SK-N-SH (cell line): ENCODE results near the gene BPIFB1.

Source experiments
- CHD2 ChIP-seq: fragments of 150-350 bp; IDR thresholded peaks from 2 replicates; pipeline ENCODE4 v1.6.1; 2018; ENCODE audit warnings: low read length; ENCODE audit not compliant: partially characterized antibody
- ELF1 ChIP-seq: IDR thresholded peaks from 2 replicates; pipeline ENCODE4 v1.4.0; 2012
- EZH2phosphoT487 ChIP-seq: fragments of 200-600 bp; sonication (generic); IDR thresholded peaks from 2 replicates; pipeline ENCODE4 v1.6.1; 2017; ENCODE audit warnings: low read depth, mixed run types, mild to moderate bottlenecking, antibody characterized with exemption, moderate library complexity, borderline replicate concordance
- NFIC ChIP-seq: IDR thresholded peaks from 2 replicates; pipeline ENCODE4 v1.4.0; 2012; ENCODE audit warnings: borderline replicate concordance
- NRF1 ChIP-seq: IDR thresholded peaks from 2 replicates; pipeline ENCODE4 v1.6.1; 2012; ENCODE audit warnings: low read depth, mild to moderate bottlenecking, low read length
- RCOR1 ChIP-seq: fragments of 150-350 bp; IDR thresholded peaks from 2 replicates; pipeline ENCODE4 v1.6.1; 2017; ENCODE audit warnings: antibody characterized with exemption, low read length
- RFX5 ChIP-seq: IDR thresholded peaks from 2 replicates; pipeline ENCODE4 v1.6.1; 2012; ENCODE audit warnings: mild to moderate bottlenecking, improper control_type of control experiment, low read length
- SMC3 ChIP-seq: IDR thresholded peaks from 2 replicates; pipeline ENCODE4 v1.6.1; 2012; ENCODE audit warnings: low read depth, low read length, improper control_type of control experiment
- TEAD4 ChIP-seq: IDR thresholded peaks from 2 replicates; pipeline ENCODE4 v1.4.0; 2012; ENCODE audit warnings: mild to moderate bottlenecking, borderline replicate concordance; ENCODE audit not compliant: insufficient read depth
- TF ChIP-seq, protein P1 (sequence below): fragments of 200-600 bp; sonication (generic); IDR thresholded peaks from 2 replicates; pipeline ENCODE4 v1.6.1; 2017; ENCODE audit warnings: antibody characterized with exemption, mild to moderate bottlenecking, moderate library complexity
- TF ChIP-seq, protein P2 (sequence below): IDR thresholded peaks from 2 replicates; pipeline ENCODE4; 2012
- TF ChIP-seq, protein P3 (sequence below): IDR thresholded peaks from 2 replicates; pipeline ENCODE4 v1.6.1; 2012; ENCODE audit warnings: mild to moderate bottlenecking, low read depth, low read length, moderate library complexity
- TF ChIP-seq, protein P4 (sequence below): IDR thresholded peaks from 2 replicates; pipeline ENCODE4 v1.4.0; 2012; ENCODE audit warnings: low read depth, borderline replicate concordance

DNA sequence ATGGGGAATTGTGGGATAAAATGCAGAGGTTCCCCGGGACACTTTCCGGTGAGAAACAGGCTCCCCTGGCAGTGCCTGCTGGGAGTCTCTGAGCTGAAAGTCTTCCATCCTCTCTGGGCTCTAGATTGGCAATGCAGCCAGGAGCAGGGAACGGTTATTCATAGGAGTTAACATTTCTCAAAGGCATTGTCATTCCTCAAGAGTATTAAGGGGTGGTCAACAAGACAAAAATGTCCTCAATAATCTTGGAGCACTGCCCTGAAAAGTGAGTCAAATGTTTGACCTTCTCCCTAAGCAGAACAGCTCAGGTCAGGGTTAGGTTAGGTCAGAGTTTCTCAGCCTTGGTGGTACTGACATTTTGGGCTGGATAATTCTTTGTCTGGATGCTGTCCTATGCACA lies 13.2 kb downstream of the BPIFB1 start:
- TF ChIP-seq ELF1: no peak
- TF ChIP-seq NFIC: no peak
- TF ChIP-seq, protein P1, sequence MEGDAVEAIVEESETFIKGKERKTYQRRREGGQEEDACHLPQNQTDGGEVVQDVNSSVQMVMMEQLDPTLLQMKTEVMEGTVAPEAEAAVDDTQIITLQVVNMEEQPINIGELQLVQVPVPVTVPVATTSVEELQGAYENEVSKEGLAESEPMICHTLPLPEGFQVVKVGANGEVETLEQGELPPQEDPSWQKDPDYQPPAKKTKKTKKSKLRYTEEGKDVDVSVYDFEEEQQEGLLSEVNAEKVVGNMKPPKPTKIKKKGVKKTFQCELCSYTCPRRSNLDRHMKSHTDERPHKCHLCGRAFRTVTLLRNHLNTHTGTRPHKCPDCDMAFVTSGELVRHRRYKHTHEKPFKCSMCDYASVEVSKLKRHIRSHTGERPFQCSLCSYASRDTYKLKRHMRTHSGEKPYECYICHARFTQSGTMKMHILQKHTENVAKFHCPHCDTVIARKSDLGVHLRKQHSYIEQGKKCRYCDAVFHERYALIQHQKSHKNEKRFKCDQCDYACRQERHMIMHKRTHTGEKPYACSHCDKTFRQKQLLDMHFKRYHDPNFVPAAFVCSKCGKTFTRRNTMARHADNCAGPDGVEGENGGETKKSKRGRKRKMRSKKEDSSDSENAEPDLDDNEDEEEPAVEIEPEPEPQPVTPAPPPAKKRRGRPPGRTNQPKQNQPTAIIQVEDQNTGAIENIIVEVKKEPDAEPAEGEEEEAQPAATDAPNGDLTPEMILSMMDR: no peak
- no peak for TF ChIP-seq EZH2phosphoT487
- TF ChIP-seq SMC3: no peak
- no peak for TF ChIP-seq CHD2
- TF ChIP-seq, protein P2, sequence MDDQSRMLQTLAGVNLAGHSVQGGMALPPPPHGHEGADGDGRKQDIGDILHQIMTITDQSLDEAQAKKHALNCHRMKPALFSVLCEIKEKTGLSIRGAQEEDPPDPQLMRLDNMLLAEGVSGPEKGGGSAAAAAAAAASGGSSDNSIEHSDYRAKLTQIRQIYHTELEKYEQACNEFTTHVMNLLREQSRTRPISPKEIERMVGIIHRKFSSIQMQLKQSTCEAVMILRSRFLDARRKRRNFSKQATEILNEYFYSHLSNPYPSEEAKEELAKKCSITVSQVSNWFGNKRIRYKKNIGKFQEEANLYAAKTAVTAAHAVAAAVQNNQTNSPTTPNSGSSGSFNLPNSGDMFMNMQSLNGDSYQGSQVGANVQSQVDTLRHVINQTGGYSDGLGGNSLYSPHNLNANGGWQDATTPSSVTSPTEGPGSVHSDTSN: no peak
- TF ChIP-seq RFX5: no peak
- TF ChIP-seq TEAD4: no peak
- TF ChIP-seq RCOR1: no peak
- TF ChIP-seq, protein P3, sequence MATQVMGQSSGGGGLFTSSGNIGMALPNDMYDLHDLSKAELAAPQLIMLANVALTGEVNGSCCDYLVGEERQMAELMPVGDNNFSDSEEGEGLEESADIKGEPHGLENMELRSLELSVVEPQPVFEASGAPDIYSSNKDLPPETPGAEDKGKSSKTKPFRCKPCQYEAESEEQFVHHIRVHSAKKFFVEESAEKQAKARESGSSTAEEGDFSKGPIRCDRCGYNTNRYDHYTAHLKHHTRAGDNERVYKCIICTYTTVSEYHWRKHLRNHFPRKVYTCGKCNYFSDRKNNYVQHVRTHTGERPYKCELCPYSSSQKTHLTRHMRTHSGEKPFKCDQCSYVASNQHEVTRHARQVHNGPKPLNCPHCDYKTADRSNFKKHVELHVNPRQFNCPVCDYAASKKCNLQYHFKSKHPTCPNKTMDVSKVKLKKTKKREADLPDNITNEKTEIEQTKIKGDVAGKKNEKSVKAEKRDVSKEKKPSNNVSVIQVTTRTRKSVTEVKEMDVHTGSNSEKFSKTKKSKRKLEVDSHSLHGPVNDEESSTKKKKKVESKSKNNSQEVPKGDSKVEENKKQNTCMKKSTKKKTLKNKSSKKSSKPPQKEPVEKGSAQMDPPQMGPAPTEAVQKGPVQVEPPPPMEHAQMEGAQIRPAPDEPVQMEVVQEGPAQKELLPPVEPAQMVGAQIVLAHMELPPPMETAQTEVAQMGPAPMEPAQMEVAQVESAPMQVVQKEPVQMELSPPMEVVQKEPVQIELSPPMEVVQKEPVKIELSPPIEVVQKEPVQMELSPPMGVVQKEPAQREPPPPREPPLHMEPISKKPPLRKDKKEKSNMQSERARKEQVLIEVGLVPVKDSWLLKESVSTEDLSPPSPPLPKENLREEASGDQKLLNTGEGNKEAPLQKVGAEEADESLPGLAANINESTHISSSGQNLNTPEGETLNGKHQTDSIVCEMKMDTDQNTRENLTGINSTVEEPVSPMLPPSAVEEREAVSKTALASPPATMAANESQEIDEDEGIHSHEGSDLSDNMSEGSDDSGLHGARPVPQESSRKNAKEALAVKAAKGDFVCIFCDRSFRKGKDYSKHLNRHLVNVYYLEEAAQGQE: no peak
- TF ChIP-seq, protein P4, sequence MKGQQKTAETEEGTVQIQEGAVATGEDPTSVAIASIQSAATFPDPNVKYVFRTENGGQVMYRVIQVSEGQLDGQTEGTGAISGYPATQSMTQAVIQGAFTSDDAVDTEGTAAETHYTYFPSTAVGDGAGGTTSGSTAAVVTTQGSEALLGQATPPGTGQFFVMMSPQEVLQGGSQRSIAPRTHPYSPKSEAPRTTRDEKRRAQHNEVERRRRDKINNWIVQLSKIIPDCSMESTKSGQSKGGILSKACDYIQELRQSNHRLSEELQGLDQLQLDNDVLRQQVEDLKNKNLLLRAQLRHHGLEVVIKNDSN: no peak
- TF ChIP-seq NRF1: no peak
